Measurements from ENCODE around the gene OR1A1.

Gene OR1A1

DNA sequence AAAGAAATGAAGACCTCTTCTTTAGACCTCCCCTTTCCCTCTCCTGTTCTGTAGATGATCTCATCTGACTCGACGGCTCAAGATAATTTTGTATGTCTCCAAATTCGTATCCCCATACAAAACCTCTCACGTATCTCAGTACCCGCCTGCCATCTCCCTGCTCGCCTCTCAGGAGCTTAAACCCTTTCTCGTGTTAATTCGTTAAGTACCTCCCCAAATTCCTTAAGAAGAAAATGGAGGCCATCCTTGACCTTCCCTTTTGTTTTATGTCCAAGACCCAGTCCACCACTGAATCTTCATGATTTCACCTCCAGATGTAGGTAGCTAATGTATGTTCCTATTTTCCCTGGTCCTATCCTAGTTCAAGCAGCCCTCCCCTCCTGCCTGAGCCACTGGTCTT is 49.1 kb downstream of the OR1A1 start:
- no peaks in the 10 kb centered on the region for H3K9me3 ChIP-seq (ENCODE audit: severe bottlenecking)
- H3K27me3 ChIP-seq (ENCODE audit: insufficient read depth, low read depth, severe bottlenecking) = peaks cover 61% of the 10 kb centered on the region
- DNase-seq = no peak
- H3K27ac ChIP-seq = no peak overlapping the region
- H3K4me3 ChIP-seq (ENCODE audit: low read depth, low read length) = no peak overlapping the region
- H3K36me3 ChIP-seq = no peaks in the 10 kb centered on the region
- TF ChIP-seq, protein P1, sequence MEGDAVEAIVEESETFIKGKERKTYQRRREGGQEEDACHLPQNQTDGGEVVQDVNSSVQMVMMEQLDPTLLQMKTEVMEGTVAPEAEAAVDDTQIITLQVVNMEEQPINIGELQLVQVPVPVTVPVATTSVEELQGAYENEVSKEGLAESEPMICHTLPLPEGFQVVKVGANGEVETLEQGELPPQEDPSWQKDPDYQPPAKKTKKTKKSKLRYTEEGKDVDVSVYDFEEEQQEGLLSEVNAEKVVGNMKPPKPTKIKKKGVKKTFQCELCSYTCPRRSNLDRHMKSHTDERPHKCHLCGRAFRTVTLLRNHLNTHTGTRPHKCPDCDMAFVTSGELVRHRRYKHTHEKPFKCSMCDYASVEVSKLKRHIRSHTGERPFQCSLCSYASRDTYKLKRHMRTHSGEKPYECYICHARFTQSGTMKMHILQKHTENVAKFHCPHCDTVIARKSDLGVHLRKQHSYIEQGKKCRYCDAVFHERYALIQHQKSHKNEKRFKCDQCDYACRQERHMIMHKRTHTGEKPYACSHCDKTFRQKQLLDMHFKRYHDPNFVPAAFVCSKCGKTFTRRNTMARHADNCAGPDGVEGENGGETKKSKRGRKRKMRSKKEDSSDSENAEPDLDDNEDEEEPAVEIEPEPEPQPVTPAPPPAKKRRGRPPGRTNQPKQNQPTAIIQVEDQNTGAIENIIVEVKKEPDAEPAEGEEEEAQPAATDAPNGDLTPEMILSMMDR (IDR thresholded peaks at IDR 0.05; ENCODE audit: low read depth, low read length) = no peak

DNA sequence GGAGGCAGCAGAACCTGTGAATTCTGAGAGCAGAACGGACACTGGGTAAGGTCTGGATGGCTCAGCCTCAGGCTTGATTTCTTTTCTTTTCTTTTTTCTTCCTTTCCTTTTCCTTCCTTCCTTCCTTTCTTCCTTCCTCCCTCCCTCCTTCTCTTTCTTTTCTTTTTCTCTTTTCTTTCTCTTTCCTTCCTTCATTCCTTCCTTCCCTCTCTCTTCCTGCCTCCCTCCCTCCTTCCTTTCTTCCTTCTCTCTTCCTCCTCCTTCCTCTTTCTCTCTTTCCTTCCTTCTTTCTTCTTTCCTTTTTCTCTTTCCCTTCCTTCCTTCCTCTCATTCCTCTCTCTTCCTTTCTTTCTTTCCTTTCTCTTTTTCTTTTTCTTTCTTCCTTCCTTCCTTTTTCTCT is 52.7 kb downstream of the OR1A1 start:
- TF ChIP-seq, protein P1 (IDR thresholded peaks at IDR 0.05; ENCODE audit: low read depth, low read length) = no peak
- Histone ChIP-seq H3K36me3 (no peaks in the 10 kb centered on the region), H3K27me3 (ENCODE audit: insufficient read depth, low read depth, severe bottlenecking) (peaks cover 86% of the 10 kb centered on the region), H3K4me3 (ENCODE audit: low read depth, low read length) (no peak overlapping the region), H3K27ac (no peak overlapping the region), H3K9me3 (ENCODE audit: severe bottlenecking) (no peaks in the 10 kb centered on the region)
- DNase-seq = no peak

DNA sequence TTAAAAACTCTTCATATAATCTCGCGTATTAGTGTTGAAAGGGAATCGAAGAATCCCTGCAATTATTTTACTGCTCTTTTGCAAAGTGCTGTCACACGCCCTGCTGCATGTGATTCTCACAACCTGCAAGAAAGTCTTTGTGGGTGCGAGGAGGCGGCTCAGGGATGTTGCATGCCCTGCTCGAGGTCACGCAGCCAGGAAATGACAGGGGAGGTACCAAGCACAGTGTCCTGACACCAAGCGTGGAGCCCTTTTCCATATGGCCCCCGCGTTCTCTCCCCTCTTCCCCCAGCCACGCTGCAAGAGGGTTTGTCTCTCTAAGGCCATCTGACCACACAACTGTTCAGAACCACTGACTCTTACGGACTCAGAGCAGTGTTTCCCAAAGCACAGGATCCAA is 53.1 kb downstream of the OR1A1 start:
- H3K27ac ChIP-seq = no peak overlapping the region
- H3K27me3 ChIP-seq (ENCODE audit: insufficient read depth, low read depth, severe bottlenecking) = peaks cover 87% of the 10 kb centered on the region
- H3K4me3 ChIP-seq (ENCODE audit: low read depth, low read length) = no peak overlapping the region
- H3K9me3 ChIP-seq (ENCODE audit: severe bottlenecking) = no peaks in the 10 kb centered on the region
- TF ChIP-seq, protein P1 (IDR thresholded peaks at IDR 0.05; ENCODE audit: low read depth, low read length) = no peak
- no peak for DNase-seq
- no peaks in the 10 kb centered on the region for H3K36me3 ChIP-seq

Measured in WERI-Rb-1 (cell line).